Liver (tissue), 3 donors: ENCODE results near the gene PDE4B.

Source experiments
- CTCF ChIP-seq: fragments of 150-350 bp; IDR thresholded peaks from 2 replicates; pipeline ENCODE4 v1.5.1; 2017; ENCODE audit warnings: improper control_type of control experiment, low read depth, low read length; ENCODE audit not compliant: missing input control
- EGR1 ChIP-seq, 2 donors: IDR thresholded peaks; 2 replicates each; pipeline ENCODE4 v1.6.1; 2016 to 2018; ENCODE audit warnings: antibody characterized with exemption in 2 of 2, low read depth in 2 of 2
- GABPA ChIP-seq, 2 donors: IDR thresholded peaks in 1 of 2; conservative IDR thresholded peaks in 1 of 2; 2 replicates each; pipeline ENCODE4 v1.6.1; 2016; ENCODE audit warnings: antibody characterized with exemption in 2 of 2, mild to moderate bottlenecking in 1 of 2, moderate library complexity in 1 of 2
- TAF1 ChIP-seq: conservative IDR thresholded peaks from 2 replicates; pipeline ENCODE4 v1.6.1; 2016; ENCODE audit warnings: antibody characterized with exemption, mild to moderate bottlenecking
- YY1 ChIP-seq: IDR thresholded peaks from 2 replicates; pipeline ENCODE4 v1.6.1; 2016; ENCODE audit warnings: antibody characterized with exemption, mild to moderate bottlenecking
- TF ChIP-seq, protein P1 (sequence below): IDR thresholded peaks from 2 replicates; pipeline ENCODE4 v1.6.1; 2016; ENCODE audit warnings: antibody characterized with exemption
- TF ChIP-seq, protein P2 (sequence below): IDR thresholded peaks from 2 replicates; pipeline ENCODE4 v1.6.1; 2016; ENCODE audit warnings: antibody characterized with exemption
- TF ChIP-seq, protein P3 (sequence below): IDR thresholded peaks from 2 replicates; pipeline ENCODE4 v1.6.1; 2016; ENCODE audit warnings: antibody characterized with exemption
- donor health status: healthy.
- donor health status: healthy.

GRCh38 chr1:66271216-66271903, 478.7 kb downstream of the PDE4B start:
- peak in 1 of 2 donors; percentile 55 for TF ChIP-seq EGR1 (IDR thresholded peaks at IDR 0.05; ENCODE audit: low read depth in 2 of 2)
- no peak for TF ChIP-seq CTCF
- TF ChIP-seq, protein P1, sequence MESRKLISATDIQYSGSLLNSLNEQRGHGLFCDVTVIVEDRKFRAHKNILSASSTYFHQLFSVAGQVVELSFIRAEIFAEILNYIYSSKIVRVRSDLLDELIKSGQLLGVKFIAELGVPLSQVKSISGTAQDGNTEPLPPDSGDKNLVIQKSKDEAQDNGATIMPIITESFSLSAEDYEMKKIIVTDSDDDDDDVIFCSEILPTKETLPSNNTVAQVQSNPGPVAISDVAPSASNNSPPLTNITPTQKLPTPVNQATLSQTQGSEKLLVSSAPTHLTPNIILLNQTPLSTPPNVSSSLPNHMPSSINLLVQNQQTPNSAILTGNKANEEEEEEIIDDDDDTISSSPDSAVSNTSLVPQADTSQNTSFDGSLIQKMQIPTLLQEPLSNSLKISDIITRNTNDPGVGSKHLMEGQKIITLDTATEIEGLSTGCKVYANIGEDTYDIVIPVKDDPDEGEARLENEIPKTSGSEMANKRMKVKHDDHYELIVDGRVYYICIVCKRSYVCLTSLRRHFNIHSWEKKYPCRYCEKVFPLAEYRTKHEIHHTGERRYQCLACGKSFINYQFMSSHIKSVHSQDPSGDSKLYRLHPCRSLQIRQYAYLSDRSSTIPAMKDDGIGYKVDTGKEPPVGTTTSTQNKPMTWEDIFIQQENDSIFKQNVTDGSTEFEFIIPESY, result peak; percentile 79
- peak; percentile 80 for TF ChIP-seq YY1
- no peak for TF ChIP-seq TAF1
- no peak for TF ChIP-seq GABPA (IDR thresholded peaks at IDR 0.05 in 1 of 2, conservative IDR thresholded peaks at IDR 0.05 in 1 of 2)
- TF ChIP-seq, protein P2, sequence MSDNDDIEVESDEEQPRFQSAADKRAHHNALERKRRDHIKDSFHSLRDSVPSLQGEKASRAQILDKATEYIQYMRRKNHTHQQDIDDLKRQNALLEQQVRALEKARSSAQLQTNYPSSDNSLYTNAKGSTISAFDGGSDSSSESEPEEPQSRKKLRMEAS, result peak; percentile 71
- TF ChIP-seq, protein P3, sequence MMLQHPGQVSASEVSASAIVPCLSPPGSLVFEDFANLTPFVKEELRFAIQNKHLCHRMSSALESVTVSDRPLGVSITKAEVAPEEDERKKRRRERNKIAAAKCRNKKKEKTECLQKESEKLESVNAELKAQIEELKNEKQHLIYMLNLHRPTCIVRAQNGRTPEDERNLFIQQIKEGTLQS, result peak; percentile 14
